Smooth muscle cell (in vitro differentiated cells): ENCODE measurements around the gene PPFIBP2. TPM values are rescaled to one million over a fixed set of nuclear protein-coding genes. Genes with fewer than 3 reads are reported as not detected.

ENCODE experiments used
- DNase-seq: peaks from one replicate; lab custom pipeline; 2025; ENCODE audit not compliant: unreplicated experiment; lab: John Stamatoyannopoulos, UW
- H2AFZ ChIP-seq: fragments of 200-600 bp; sonication (generic); 2 replicates; pipeline ENCODE4 v1.6.0; 2016; ENCODE audit warnings: antibody characterized with exemption, low read depth, mild to moderate bottlenecking
- H3F3A ChIP-seq: fragments of 200-600 bp; sonication (generic); 2 replicates; pipeline ENCODE4 v1.6.0; 2017; ENCODE audit warnings: antibody characterized with exemption, low read depth
- H3K27ac ChIP-seq: fragments of 200-600 bp; sonication (generic); 2 replicates; pipeline ENCODE4 v1.5.1; 2016; ENCODE audit warnings: low read depth, mild to moderate bottlenecking
- H3K27me3 ChIP-seq: fragments of 200-600 bp; sonication (generic); 2 replicates; pipeline ENCODE4 v1.6.1; 2016; ENCODE audit warnings: low read depth, mild to moderate bottlenecking
- H3K36me3 ChIP-seq: fragments of 200-600 bp; sonication (generic); 2 replicates; pipeline ENCODE4 v1.5.1; 2016; ENCODE audit warnings: low read depth
- H3K4me1 ChIP-seq: fragments of 200-600 bp; sonication (generic); 2 replicates; pipeline ENCODE4 v1.5.1; 2016; ENCODE audit warnings: low read depth
- H3K4me2 ChIP-seq: fragments of 200-600 bp; sonication (generic); 2 replicates; pipeline ENCODE4 v1.6.0; 2016; ENCODE audit warnings: mild to moderate bottlenecking
- H3K4me3 ChIP-seq: fragments of 200-600 bp; sonication (generic); 2 replicates; pipeline ENCODE4 v1.5.1; 2016; ENCODE audit warnings: mild to moderate bottlenecking
- H3K79me2 ChIP-seq: fragments of 200-600 bp; sonication (generic); 2 replicates; pipeline ENCODE4 v1.6.0; 2016; ENCODE audit warnings: low read depth, mild to moderate bottlenecking
- H3K9ac ChIP-seq: fragments of 200-600 bp; sonication (generic); 2 replicates; pipeline ENCODE4 v1.6.0; 2016; ENCODE audit warnings: low read depth
- H3K9me3 ChIP-seq: fragments of 200-600 bp; sonication (generic); replicated peaks from 2 replicates; pipeline ENCODE4 v1.5.1; 2016; ENCODE audit warnings: low read depth
- H4K20me1 ChIP-seq: fragments of 200-600 bp; sonication (generic); 2 replicates; pipeline ENCODE4 v1.6.0; 2016; ENCODE audit warnings: low read depth
- CTCF ChIP-seq: fragments of 200-600 bp; sonication (generic); IDR thresholded peaks from 2 replicates; pipeline ENCODE4 v1.5.1; 2017; ENCODE audit warnings: borderline replicate concordance, mild to moderate bottlenecking, antibody characterized with exemption; ENCODE audit not compliant: insufficient read depth, poor library complexity, severe bottlenecking
- WGBS: methylation state at CpG from one replicate; pipeline ENCODE4 v1.1.7; 2016; ENCODE audit warnings: low lambda C conversion rate; 5-methylcytosine and 5-hydroxymethylcytosine counted together
- polyA plus RNA-seq: library from polyadenylated mRNA; unstranded; fragments of >200 nt; fragmentation: Nextera tagmentation; extraction: Ambion mirVana; gene quantifications from 2 replicates; pipeline ENCODE4 v1.2.1, GENCODE V29; 2016
- total RNA-seq: library from RNA; depleted of rRNA; stranded (reverse); fragments of >200 nt; gene quantifications from 2 replicates; pipeline ENCODE4 v1.2.3, GENCODE V29; 2014

PPFIBP2 gene
- total and polyA plus RNA-seq, 2 experiments from 2014 or later, result 9.8 to 20.2 TPM

GRCh38 chr11:7638710-7639642, 125.2 kb downstream of the PPFIBP2 start:
- no peaks in the 10 kb centered on the region for H3K36me3 ChIP-seq
- no peak overlapping the region for H3K4me2 ChIP-seq
- H3K9ac ChIP-seq, result no peak overlapping the region
- H2AFZ ChIP-seq, result no peak overlapping the region
- no peaks in the 10 kb centered on the region for H3K27me3 ChIP-seq
- no peaks in the 10 kb centered on the region for H3K79me2 ChIP-seq
- H3K9me3 ChIP-seq, result no peaks in the 10 kb centered on the region
- H4K20me1 ChIP-seq, result no peaks in the 10 kb centered on the region
- H3F3A ChIP-seq, result no peaks in the 10 kb centered on the region
- DNase-seq, result no peak
- H3K4me1 ChIP-seq, result no peaks in the 10 kb centered on the region
- TF ChIP-seq CTCF, result no peak
- no peak overlapping the region for H3K4me3 ChIP-seq
- WGBS, result 90% methylated on average over 5 of the region's 5 CpGs
- H3K27ac ChIP-seq, result no peak overlapping the region

- H3K79me2 ChIP-seq, result no peaks in the 10 kb centered on the region
- no peaks in the 10 kb centered on the region for H3F3A ChIP-seq
- H3K4me1 ChIP-seq, result no peaks in the 10 kb centered on the region
- no peaks in the 10 kb centered on the region for H3K36me3 ChIP-seq
- no peaks in the 10 kb centered on the region for H3K27me3 ChIP-seq
- no peaks in the 10 kb centered on the region for H4K20me1 ChIP-seq
- no peaks in the 10 kb centered on the region for H3K9me3 ChIP-seq
- no peak overlapping the region for H3K4me3 ChIP-seq
- no peak for DNase-seq
- H3K27ac ChIP-seq, result no peak overlapping the region
- TF ChIP-seq CTCF, result no peak
- WGBS, result 91% methylated on average over 5 of the region's 5 CpGs
- H3K4me2 ChIP-seq, result no peak overlapping the region
- no peak overlapping the region for H2AFZ ChIP-seq
- no peak overlapping the region for H3K9ac ChIP-seq
These were observed 125.8 kb downstream of the PPFIBP2 start for GRCh38 chr11:7639643-7640025.

GRCh38 chr11:7640816-7641215, 127.0 kb downstream of the PPFIBP2 start:
- TF ChIP-seq CTCF, result no peak
- Histone ChIP-seq H3K9me3 (no peaks in the 10 kb centered on the region), H3F3A (no peaks in the 10 kb centered on the region), H3K9ac (no peak overlapping the region), H3K4me1 (no peaks in the 10 kb centered on the region), H3K36me3 (no peaks in the 10 kb centered on the region), H3K27me3 (no peaks in the 10 kb centered on the region), H3K4me3 (no peak overlapping the region), H4K20me1 (no peaks in the 10 kb centered on the region), H3K4me2 (no peak overlapping the region), H3K27ac (no peak overlapping the region), H3K79me2 (no peaks in the 10 kb centered on the region), H2AFZ (no peak overlapping the region)
- 93% methylated on average over 6 of the region's 6 CpGs for WGBS
- no peak for DNase-seq
